Neural cell (in vitro differentiated cells): ENCODE measurements around the gene GET3. TPM values are rescaled to one million over a fixed set of nuclear protein-coding genes. Genes with fewer than 3 reads are reported as not detected.

Source experiments
- H2AFZ ChIP-seq: fragments of 200-600, 300-800 bp; sonication (generic), shearing (Covaris generic); 2 replicates; pipeline ENCODE4 v1.6.0; 2014; ENCODE audit warnings: low read depth, mild to moderate bottlenecking, antibody characterized with exemption, low read length, moderate library complexity
- H3F3A ChIP-seq: fragments of 200-600 bp; shearing (Covaris generic); 2 replicates; pipeline ENCODE4 v1.6.1; 2016; ENCODE audit warnings: mild to moderate bottlenecking, moderate library complexity, mixed read lengths, antibody characterized with exemption, low read length; ENCODE audit not compliant: insufficient read depth, poor library complexity, severe bottlenecking
- H3K27ac ChIP-seq: fragments of 200-600, 300-800 bp; sonication (generic), shearing (Covaris generic); 2 replicates; pipeline ENCODE4 v1.5.1; 2014; ENCODE audit warnings: mild to moderate bottlenecking, low read length, moderate library complexity
- H3K27me3 ChIP-seq: fragments of 300-800, 200-600 bp; sonication (generic), shearing (Covaris generic); 2 replicates; pipeline ENCODE4 v1.6.0; 2014; ENCODE audit warnings: mild to moderate bottlenecking, low read depth, low read length, moderate library complexity; ENCODE audit not compliant: insufficient read depth
- H3K36me3 ChIP-seq: fragments of 300-800, 200-600 bp; sonication (generic), shearing (Covaris generic); 2 replicates; pipeline ENCODE4 v1.5.1; 2014; ENCODE audit warnings: mild to moderate bottlenecking, antibody characterized with exemption, low read length, moderate library complexity; ENCODE audit not compliant: insufficient read depth
- H3K4me2 ChIP-seq: fragments of 300-800, 200-600 bp; sonication (generic), shearing (Covaris generic); 2 replicates; pipeline ENCODE4 v1.6.0; 2014; ENCODE audit warnings: mild to moderate bottlenecking, low read length
- H3K4me3 ChIP-seq: fragments of 300-800, 200-600 bp; sonication (generic), shearing (Covaris generic); 2 replicates; pipeline ENCODE4 v1.5.1; 2014; ENCODE audit warnings: mild to moderate bottlenecking, low read length, moderate library complexity
- H3K79me2 ChIP-seq: fragments of 200-600 bp; shearing (Covaris generic); replicated peaks from 2 replicates; pipeline ENCODE4 v1.6.0; 2014; ENCODE audit warnings: mild to moderate bottlenecking, low read length, moderate library complexity; ENCODE audit not compliant: insufficient read depth
- H3K9ac ChIP-seq: fragments of 300-800, 200-600 bp; sonication (generic), shearing (Covaris generic); 2 replicates; pipeline ENCODE4 v1.6.1; 2016; ENCODE audit warnings: mild to moderate bottlenecking, low read length, mixed read lengths
- H3K9me2 ChIP-seq: fragments of 200-600 bp; shearing (Covaris generic); 2 replicates; pipeline ENCODE4 v1.6.1; 2016; ENCODE audit warnings: mild to moderate bottlenecking, low read length, mixed read lengths; ENCODE audit not compliant: insufficient read depth
- H3K9me3 ChIP-seq: fragments of 200-600, 300-800 bp; sonication (generic), shearing (Covaris generic); 2 replicates; pipeline ENCODE4 v1.6.1; 2016; ENCODE audit warnings: mild to moderate bottlenecking, mixed run types, low read length, moderate library complexity, mixed read lengths
- H4K20me1 ChIP-seq: fragments of 200-600 bp; shearing (Covaris generic); 2 replicates; pipeline ENCODE4 v1.6.1; 2016; ENCODE audit warnings: mild to moderate bottlenecking, mixed run types; ENCODE audit not compliant: insufficient read depth
- EP300 ChIP-seq: fragments of 450-650 bp; conservative IDR thresholded peaks from 2 replicates; pipeline ENCODE4 v1.6.1; 2014; ENCODE audit warnings: antibody characterized with exemption, mild to moderate bottlenecking, moderate library complexity; ENCODE audit not compliant: poor library complexity, severe bottlenecking
- EZH2 ChIP-seq: fragments of 200-600, 300-800 bp; shearing (Covaris generic), sonication (generic); IDR thresholded peaks from 2 replicates; pipeline ENCODE4 v1.6.1; 2014; ENCODE audit warnings: antibody characterized with exemption, low read length, borderline replicate concordance, mild to moderate bottlenecking; ENCODE audit not compliant: insufficient read depth, poor library complexity, severe bottlenecking
- MXI1 ChIP-seq: fragments of 450-650 bp; conservative IDR thresholded peaks from 2 replicates; pipeline ENCODE4 v1.6.1; 2014; ENCODE audit warnings: antibody characterized with exemption, mild to moderate bottlenecking; ENCODE audit not compliant: poor library complexity, severe bottlenecking
- RAD21 ChIP-seq: fragments of 450-650 bp; conservative IDR thresholded peaks from 2 replicates; pipeline ENCODE4 v1.6.1; 2014; ENCODE audit warnings: antibody characterized with exemption, mild to moderate bottlenecking, moderate library complexity
- SMC3 ChIP-seq: fragments of 450-650 bp; conservative IDR thresholded peaks from 2 replicates; pipeline ENCODE4 v1.6.1; 2014; ENCODE audit warnings: antibody characterized with exemption, mild to moderate bottlenecking, moderate library complexity; ENCODE audit not compliant: poor library complexity
- polyA plus RNA-seq: library from polyadenylated mRNA; depleted of rRNA; stranded (reverse); fragments of >200 nt; gene quantifications from 2 replicates; pipeline ENCODE4 v1.2.3, GENCODE V29; 2014
- TF ChIP-seq, protein P1 (sequence below): IDR thresholded peaks from 2 replicates; pipeline ENCODE4 v1.6.1; 2012; ENCODE audit warnings: borderline replicate concordance
- TF ChIP-seq, protein P2 (sequence below): fragments of 450-650 bp; IDR thresholded peaks from 2 replicates; pipeline ENCODE4 v1.5.1; 2014; ENCODE audit warnings: antibody characterized with exemption, mild to moderate bottlenecking, moderate library complexity; ENCODE audit not compliant: poor library complexity, severe bottlenecking

Gene GET3
- polyA plus RNA-seq, 1 donor from 2014 or later, result 89.6 TPM

DNA sequence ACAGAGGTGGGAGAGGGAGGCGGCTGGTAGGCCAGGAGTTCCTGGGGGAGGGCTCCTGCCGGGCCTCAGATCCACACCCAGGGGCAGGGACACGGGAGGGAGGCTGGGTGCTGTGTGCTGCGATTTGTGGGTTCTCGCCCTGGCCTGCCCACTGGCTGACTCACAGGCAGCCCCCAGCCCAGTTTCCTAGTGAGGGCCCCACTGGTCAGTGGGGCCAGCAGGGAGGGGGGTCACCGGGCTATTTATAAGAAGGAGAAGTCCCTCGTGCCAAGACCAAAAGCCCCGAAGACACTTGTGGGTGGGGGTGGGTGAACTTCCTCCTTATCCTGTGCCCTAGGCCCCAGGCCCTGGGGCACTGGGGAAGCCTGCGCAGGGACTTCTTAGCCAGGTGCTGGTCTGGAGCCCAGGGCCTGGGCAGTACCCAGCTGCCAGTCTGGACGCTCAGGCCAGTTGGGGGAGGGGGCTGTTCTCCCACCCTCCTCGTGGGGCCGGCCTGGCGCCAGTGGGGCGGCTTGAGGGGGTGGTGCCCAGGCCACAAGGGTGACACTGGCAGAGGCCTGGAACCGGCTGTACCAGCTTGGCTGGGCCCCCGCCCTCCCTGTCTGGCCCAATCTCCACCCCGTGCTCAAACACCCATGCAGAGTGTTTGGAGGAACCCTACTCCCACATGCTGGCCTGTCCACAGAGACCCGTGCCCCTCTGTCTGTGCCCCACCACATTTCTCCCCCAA lies 49.0 kb downstream of the GET3 start:
- no peaks in the 10 kb centered on the region for H3K79me2 ChIP-seq
- H3K27me3 ChIP-seq, result peaks cover 11% of the 10 kb centered on the region
- no peak overlapping the region for H3K4me2 ChIP-seq
- no peak overlapping the region for H3K27ac ChIP-seq
- H3K36me3 ChIP-seq, result no peaks in the 10 kb centered on the region
- H3K9me3 ChIP-seq, result no peaks in the 10 kb centered on the region
- no peaks in the 10 kb centered on the region for H3F3A ChIP-seq
- no peak overlapping the region for H2AFZ ChIP-seq
- TF ChIP-seq, protein P1, sequence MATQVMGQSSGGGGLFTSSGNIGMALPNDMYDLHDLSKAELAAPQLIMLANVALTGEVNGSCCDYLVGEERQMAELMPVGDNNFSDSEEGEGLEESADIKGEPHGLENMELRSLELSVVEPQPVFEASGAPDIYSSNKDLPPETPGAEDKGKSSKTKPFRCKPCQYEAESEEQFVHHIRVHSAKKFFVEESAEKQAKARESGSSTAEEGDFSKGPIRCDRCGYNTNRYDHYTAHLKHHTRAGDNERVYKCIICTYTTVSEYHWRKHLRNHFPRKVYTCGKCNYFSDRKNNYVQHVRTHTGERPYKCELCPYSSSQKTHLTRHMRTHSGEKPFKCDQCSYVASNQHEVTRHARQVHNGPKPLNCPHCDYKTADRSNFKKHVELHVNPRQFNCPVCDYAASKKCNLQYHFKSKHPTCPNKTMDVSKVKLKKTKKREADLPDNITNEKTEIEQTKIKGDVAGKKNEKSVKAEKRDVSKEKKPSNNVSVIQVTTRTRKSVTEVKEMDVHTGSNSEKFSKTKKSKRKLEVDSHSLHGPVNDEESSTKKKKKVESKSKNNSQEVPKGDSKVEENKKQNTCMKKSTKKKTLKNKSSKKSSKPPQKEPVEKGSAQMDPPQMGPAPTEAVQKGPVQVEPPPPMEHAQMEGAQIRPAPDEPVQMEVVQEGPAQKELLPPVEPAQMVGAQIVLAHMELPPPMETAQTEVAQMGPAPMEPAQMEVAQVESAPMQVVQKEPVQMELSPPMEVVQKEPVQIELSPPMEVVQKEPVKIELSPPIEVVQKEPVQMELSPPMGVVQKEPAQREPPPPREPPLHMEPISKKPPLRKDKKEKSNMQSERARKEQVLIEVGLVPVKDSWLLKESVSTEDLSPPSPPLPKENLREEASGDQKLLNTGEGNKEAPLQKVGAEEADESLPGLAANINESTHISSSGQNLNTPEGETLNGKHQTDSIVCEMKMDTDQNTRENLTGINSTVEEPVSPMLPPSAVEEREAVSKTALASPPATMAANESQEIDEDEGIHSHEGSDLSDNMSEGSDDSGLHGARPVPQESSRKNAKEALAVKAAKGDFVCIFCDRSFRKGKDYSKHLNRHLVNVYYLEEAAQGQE, result no peak
- TF ChIP-seq EP300 (no peak), SMC3 (no peak), RAD21 (no peak), MXI1 (no peak), EZH2 (no peak)
- TF ChIP-seq, protein P2, sequence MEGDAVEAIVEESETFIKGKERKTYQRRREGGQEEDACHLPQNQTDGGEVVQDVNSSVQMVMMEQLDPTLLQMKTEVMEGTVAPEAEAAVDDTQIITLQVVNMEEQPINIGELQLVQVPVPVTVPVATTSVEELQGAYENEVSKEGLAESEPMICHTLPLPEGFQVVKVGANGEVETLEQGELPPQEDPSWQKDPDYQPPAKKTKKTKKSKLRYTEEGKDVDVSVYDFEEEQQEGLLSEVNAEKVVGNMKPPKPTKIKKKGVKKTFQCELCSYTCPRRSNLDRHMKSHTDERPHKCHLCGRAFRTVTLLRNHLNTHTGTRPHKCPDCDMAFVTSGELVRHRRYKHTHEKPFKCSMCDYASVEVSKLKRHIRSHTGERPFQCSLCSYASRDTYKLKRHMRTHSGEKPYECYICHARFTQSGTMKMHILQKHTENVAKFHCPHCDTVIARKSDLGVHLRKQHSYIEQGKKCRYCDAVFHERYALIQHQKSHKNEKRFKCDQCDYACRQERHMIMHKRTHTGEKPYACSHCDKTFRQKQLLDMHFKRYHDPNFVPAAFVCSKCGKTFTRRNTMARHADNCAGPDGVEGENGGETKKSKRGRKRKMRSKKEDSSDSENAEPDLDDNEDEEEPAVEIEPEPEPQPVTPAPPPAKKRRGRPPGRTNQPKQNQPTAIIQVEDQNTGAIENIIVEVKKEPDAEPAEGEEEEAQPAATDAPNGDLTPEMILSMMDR, result no peak
- H4K20me1 ChIP-seq, result no peaks in the 10 kb centered on the region
- H3K9me2 ChIP-seq, result no peaks in the 10 kb centered on the region
- H3K4me3 ChIP-seq, result no peak overlapping the region
- no peak overlapping the region for H3K9ac ChIP-seq

DNA sequence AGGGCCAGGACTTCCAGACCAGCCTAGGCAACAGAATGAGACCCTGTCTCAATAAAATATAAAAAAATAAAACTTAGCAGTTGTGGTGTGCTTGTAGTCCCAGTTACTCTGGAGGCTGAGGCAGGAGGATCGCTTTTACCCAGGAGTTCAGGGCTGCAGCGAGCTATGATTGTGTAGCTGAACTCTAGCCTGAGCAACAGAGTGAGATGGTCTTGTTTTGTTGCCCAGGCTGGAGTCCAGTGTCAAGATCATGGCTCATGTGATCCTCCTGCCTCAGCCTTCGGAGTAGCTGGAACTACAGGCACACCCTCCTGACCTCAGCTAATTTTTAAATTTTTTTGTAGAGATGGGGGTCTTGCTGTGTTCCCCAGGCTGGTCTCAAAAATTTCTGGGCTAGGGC lies 49.7 kb downstream of the GET3 start:
- no peaks in the 10 kb centered on the region for H3K79me2 ChIP-seq
- no peak overlapping the region for H3K4me2 ChIP-seq
- peaks cover 17% of the 10 kb centered on the region for H3K27me3 ChIP-seq
- no peak overlapping the region for H3K9ac ChIP-seq
- no peaks in the 10 kb centered on the region for H3F3A ChIP-seq
- H4K20me1 ChIP-seq, result no peaks in the 10 kb centered on the region
- TF ChIP-seq EZH2, result no peak
- TF ChIP-seq MXI1, result no peak
- no peak for TF ChIP-seq RAD21
- TF ChIP-seq EP300, result no peak
- TF ChIP-seq, protein P2, result no peak
- TF ChIP-seq, protein P1, result no peak
- no peak overlapping the region for H3K27ac ChIP-seq
- H3K9me2 ChIP-seq, result no peaks in the 10 kb centered on the region
- no peaks in the 10 kb centered on the region for H3K9me3 ChIP-seq
- H3K4me3 ChIP-seq, result no peak overlapping the region
- no peak overlapping the region for H2AFZ ChIP-seq
- no peaks in the 10 kb centered on the region for H3K36me3 ChIP-seq
